HG03097 (cell line): ENCODE measurements around the gene NRXN3.

Source experiments
- ATAC-seq: cut with Tn5 transposase; IDR thresholded peaks from one replicate; pipeline ENCODE4 v1.9.1; 2021; ENCODE audit not compliant: unreplicated experiment, low FRiP score

NRXN3 gene

DNA sequence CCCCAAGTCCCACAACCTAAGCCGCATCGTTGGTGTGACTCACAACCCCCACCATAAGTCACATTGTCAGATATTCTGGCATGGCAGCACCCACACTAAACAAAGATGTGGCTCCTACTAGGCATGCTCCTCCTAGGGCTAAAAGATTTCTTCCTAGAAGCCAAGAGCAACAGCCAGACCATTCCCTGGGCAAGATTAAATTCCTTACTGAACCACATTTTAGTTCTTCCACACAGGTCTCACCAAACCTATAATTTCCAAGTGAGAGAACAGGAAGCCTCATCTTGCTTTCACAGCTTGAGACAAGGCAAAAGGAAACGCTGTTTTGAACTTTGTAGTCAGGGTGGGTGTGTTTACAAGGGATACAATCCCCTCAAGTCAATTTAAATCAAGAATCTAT lies 1408.3 kb downstream of the NRXN3 start:
- ATAC-seq = no peak

DNA sequence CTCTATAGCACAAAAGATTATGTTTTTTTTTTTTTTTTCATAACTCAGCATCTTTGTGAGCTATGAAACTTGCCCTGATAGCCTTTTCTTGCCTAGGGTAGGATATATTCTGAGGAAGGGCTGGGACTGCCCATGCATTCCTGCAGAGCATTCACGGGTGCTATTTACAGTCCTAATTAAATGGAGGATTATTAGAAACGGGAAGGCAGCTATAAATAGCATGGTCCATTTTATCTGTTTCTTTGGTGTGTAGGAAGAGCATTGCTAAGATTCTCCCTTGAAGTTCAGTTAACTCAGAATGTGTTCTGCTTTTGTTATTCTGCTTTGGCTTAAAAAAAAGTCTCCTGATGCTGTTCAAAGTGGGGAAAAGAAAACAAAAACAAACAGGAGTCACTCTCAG lies 1410.2 kb downstream of the NRXN3 start:
- ATAC-seq = no peak

DNA sequence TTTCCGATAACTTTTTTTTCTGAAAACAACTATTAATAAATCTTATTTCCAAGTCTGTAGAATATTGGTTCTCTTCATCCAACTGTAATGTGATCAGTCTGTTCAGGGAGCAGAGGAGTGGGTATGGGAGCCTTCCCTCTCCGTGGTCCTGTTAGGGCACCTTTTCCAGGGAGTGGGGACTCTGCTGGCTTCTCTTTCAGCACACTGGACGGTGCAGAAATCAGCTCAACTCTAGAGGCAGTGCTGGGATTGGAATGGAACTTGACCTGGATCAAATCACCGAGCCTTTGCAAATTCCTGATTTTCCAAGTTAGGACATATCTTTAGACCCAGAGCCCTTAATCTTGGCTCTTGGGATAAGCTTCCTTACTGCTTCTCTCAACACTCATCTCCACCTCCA lies 1410.7 kb downstream of the NRXN3 start:
- ATAC-seq = no peak

DNA sequence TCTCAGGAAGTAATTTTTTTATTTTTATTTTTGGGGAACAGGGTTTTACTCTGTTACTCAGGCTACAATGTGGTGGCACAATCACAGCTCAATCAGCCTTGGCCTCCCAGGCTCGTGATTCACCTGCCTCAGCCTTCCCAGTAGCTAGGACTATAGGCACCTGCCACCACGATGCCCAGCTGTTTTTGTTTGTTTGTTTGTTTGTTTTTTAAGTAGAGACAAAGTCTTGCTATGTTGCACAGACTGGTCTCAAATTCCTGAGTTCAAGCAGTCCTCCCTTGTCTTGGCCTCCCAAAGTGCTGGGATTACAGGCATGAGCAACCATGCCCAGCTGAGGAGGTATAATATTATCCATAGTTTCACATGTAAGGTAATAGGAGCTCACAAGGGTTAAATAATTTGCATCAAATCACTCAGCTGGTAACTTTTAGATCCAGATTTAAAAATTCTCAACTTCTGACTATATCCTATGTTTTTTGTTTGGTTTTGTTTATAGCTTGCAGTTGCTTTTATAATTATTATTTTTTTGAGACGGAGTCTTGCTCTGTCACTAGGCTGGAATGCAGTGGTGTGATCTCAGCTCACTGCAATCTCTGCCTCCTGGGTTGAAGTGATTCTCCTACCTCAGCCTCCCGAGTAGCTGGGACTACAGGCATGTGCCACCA lies 1411.9 kb downstream of the NRXN3 start:
- no peak for ATAC-seq

DNA sequence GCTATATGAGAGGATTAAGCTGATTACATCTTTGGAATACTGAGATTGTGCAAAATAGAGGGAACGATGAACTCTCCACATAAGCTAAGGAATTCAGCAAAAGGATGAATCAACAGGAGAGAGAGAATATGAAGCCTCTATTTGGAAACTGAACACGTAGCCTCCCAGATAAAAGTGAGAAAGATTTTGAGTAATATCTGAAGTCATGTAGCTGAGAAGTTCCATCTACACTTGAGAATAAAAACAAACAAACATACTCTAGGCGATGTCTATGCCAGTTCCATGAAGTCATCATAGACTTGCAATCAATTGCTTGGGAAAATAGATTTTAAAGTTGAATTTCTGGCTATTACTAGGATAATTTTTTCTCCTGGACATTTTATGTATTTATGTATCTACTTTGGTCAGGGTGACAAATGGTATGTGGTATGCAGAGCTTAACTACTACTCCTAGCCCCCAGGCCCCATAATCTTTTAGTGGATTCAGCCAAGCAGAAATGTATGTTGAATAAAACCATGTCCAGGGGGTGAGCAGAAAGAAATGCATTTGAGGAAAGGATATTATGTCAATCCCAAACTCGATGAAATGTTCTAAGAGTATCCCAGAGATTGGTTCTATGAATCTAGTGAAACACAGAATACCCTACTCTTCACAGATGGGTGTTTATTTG lies 1413.7 kb downstream of the NRXN3 start:
- ATAC-seq = no peak

DNA sequence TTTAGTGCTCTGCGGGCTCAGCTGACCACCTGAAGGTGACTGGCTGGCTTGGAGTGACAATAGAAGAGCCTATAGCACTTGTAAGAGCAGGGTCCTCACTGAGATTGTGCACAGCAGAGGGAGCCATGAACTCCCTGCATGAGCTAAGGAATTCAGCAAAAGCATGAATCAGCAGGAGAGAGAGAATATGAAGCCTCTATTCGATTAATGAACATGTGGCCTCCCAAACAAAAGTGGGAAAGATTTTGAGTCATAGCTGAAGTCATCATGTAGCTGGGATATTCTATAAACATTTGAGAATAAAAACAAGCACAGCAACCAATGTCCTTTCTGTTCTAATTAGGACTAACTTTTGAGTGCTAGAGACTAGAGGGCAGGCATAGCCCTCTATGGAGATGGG lies 1414.5 kb downstream of the NRXN3 start:
- no peak for ATAC-seq

DNA sequence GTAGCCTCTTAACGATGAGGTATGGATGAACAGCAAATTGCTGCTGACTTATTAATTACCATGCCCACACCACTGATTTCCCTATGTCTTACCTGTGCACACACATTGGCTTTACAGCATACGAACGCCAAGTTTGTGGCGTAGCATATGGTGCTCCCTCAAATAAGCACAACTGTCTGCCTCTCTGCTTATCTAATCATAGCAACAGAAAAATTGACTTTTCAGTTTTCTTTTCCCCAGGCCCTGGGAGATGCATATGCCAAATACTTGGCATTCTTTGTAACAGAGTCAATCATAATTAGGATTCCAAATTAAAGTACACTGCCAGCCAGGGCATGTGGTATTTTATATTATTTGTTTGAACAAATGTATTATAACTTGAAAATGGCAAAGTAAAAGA lies 1415.7 kb downstream of the NRXN3 start:
- ATAC-seq = no peak

DNA sequence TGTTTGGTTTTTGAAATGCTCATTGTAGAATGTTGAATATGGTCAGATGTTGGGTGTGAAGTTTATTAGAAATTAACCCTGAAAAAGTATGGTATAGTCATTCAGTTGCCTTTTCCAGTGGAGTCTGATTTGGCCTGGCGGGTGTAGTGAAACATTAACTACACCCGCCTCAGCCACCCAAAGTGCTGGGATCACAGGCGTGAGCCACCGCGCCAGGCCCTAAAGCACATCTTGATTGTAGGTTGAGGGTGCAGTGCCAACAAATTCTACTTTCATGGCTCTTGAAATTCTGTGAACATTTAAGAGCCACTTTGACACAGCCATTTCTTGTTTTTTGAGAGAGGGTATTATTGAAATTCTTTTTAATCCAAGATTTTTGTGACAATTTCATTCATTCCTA lies 1416.2 kb downstream of the NRXN3 start:
- ATAC-seq = no peak

DNA sequence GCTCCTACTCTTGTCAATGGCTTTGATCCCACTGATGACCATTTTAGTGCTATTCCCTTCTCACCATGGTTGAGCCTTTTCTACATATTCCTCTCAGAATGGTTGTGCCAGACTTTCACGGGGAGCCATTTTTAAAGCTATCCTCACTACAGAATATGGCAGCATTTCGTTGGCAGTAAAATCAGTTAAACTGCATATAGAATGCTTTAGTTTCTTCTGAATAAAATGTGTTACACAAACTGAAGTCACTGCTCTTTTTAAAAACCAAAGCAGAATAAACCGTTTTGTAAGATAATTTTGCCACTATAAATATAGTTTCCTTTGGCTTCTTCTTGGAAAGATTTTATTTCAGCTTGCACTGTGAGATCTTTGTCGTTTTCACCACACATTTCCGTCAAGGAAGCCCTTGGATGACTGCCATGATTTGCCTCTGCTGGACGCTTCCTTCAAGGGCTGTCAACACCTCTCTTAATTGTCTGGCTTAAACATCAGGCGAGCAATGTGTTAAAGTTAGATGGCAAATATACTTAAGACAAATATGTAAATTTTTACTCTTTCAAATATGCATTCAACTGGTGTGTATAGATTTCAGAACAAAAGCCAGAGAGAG lies 1416.9 kb downstream of the NRXN3 start:
- ATAC-seq = no peak

DNA sequence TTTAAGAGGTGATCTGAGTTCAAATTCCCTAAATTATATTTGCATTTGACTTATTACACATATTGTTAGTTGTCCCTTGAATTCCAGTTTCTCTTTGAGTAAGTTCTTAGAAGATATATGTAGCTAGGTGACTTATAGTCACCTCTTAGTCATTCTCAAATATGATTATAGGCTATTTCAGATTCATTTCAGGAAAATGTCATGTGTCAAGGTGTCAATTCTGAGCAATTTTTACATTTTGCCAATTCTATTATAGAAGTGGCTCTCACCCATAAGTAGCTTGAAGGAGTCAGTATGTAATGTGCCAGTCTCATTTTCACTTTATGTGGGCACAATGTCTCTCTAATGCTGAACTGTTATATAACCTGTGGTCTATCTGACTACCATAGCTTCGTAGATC lies 1417.7 kb downstream of the NRXN3 start:
- ATAC-seq = no peak

DNA sequence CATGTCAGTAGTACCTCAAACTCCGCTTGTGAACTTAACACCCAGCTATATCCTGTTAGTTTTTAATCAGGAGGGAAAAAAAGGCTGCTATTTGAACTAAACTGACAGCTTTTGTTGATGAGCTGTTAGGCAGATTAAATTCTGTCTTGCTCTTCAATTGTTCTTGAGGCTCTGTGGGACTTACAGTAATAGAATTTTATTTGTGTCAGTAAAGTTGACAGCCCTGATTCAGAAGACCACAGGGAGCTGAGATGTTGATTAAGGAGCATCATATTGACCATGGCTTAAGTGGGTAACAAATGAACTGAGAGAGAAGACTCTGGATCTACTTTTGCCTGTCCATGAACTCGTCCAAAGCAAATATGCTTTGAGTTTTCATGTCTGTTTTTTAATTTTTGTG lies 1418.2 kb downstream of the NRXN3 start:
- ATAC-seq = no peak

DNA sequence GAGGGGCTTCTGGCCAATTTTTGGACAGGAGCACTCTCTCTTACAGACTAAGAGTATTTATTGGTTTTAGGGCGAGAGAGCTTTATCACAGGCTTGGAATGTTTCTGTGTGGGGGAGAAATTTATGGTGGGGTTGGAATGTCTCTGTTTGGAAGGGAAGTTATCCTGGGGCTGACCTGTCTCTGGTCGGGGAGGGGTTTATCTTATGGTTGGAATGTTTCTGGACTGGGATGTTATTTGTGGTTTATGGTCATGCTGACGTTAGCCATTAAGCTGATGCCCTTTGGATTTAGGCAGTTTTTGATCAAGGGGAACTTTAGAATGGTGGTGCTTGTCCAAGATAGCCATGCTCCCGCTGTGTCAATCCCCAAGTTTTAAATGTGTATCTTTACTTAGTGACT lies 1426.4 kb downstream of the NRXN3 start:
- no peak for ATAC-seq

DNA sequence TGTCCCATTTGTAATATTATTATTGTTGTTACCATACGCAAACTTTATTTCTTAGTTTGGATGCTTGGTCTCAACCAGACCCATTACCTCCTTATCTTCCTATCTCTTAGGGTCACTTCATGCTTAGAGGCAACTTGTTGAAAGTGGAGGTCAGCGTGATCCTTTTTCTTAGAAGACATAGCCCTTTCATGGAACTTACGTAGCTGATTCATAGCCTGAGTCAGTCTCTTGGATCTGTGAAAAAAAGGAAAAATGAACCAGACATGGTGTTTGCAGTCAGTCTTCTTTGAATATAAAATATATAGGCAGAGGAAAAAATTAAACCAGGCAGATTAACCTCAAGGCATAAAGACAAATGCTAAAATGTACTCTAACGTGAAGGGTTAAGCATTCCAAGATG lies 1427.4 kb downstream of the NRXN3 start:
- ATAC-seq = no peak

DNA sequence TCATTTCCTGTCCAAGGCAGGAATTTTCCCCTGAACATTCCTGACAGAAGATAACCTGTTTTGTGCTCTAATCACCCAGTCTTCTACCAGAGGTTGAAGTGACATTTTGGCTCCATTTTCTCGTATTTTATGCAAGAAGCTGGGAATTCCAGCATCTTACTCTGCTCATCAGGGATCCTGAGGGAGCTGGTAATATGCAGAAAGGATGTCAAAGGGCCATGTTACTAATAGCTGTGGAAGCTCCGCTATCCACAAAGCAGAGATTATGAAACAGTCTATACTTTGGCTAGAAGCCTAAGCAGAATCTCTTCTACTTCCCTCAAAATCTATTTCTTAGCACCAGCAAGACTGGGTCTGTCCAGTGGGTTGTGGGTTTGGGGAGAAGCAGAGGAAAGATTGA lies 1428.2 kb downstream of the NRXN3 start:
- no peak for ATAC-seq

DNA sequence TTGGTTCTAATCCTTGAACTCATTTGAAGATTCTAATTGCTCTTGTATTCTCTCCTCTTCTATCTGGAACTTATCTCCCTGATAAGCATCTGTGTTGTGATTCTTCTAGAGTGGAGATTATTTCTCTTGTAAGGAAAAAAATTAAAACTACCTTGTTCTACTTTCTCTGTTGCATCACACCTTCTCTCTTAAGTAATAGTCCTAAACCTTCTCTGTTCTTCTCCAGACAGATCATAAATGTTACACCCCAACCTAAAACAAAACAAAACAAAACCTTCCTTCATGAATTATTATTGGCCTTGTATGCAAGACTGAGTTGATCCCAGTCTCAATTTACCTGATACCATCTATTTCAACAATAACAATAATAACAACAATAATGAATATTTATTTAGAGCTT lies 1429.1 kb downstream of the NRXN3 start:
- ATAC-seq = no peak

DNA sequence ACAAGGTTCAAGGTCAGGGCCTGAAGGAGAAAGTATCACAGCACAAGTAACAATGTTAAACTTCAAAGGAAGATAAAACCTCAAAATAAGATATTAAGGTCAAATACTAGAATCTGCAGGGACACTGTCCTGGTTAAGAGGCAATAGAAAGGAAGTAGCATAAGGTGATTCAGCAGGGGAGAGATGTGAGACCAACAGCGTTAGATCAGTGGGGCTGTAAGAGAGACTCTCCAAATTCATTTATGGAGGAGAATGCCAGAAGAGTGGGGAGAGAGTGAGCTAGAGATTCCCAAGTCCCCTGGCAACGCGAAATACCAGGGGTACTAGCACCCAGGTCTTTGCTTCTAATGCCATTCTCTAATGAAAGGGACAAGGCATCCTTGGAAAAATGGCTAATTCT lies 1430.2 kb downstream of the NRXN3 start:
- ATAC-seq = no peak

DNA sequence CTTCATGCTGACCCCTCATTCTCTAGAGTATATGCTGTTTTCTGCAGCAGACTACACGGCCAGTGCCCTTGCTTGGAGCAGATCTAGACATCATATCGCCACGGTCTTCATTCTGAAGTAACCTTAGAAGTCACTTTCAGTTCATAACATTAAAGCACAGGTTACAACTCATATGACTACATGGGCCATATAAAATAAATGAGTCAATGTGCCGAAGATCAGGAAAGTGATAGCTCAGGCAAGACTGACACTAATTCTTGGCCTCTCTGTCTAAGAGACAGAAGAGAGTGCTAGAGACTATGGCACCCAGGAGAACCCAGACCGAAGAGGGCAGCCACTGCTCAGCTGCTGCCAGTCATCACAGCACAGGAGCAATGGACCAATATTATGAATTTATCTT lies 1431.4 kb downstream of the NRXN3 start:
- ATAC-seq = no peak

DNA sequence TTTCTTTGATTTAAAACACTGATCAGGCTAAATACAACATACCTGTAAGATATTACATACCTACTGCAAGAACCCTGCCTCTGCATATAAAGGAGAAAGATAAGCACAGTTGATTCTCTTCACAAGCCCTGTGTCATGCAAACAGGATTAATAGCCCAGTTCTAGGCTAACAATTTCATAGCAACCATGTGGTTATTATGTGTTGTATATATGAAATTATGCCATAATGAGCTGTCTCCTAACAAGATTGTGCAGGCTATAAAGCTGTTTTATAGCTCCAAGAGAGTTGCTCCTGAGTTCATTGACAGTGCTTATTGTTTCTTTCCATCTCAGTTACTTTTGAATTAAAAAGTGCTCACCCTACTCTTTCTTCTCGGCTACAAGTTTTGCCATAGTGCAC lies 1431.9 kb downstream of the NRXN3 start:
- no peak for ATAC-seq

DNA sequence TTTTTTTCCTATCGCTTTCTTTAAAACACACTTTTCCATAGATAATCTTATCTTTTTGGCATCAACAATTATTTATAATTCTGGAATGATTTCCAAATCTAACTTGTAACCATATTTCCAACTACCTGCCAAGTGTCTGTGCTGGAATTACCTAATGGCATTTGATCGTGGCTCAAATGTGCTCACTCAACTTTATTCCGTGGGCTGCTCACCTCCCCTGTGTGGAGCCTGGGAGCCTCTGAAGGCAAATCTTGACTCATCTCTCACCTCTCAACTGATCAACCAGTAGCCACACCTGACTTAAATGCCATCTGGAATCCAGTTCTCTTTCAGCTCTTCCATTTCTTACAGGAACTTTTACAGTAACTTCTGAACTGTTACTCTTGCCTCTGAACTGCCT lies 1432.6 kb downstream of the NRXN3 start:
- ATAC-seq = no peak

DNA sequence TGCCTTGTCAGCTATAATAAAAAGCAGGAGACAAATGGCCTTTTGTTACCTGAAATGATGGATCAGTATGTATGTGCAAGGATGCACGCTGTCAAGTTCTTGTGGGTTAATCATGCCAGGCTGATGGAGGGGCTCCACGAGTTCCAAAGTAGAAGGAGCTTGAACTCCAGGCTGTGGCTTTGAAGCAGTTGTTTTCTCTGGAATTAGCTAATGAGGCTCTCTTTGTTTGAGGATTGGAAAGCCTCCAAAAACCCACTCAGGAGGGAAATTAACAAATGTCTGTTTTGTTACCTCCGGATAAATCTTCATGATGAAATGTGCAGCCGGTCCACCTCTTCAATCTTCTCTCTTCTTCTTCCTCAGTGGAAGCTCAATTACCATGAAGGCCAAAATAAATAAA lies 1435.7 kb downstream of the NRXN3 start:
- no peak for ATAC-seq

DNA sequence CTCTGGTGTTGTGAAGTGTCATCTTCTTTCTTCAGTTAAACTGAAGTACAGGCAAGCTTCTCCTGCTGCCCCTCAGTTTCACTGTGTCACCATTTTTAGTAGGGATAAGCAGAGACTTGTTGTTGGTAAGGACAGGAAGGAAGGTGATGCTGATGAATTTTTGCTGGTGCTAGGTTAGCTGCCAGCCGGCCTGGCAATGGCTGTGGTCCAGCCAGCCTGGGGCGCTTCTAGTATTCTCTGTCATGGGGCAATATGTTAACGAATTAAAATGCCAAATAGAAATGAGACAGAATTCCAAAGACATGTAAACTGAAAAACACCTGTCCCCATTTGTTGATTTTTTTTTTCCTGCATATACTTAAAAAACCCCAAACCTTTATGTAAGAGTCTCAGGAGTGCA lies 1438.3 kb downstream of the NRXN3 start:
- no peak for ATAC-seq

DNA sequence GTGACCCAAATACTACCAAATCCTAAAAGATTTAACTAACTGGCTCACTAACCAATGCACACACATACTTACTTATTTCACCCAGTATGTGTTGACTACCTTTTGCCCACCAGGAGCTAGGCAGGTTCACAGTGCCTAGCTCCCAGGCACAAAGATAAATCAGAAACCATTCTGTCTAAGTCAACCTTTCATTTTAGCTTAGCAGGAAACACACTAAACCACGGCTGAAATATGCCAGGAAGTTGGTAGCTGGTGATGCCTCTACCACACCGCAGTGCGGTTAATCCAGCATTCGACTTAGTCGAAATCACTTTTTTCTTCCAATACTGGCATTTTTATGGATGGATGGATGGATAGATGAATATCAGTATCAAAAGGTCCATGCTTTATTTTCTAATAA lies 1443.5 kb downstream of the NRXN3 start:
- no peak for ATAC-seq
